ENCODE data around the gene EPHA2. TPM values are rescaled to one million over a fixed set of nuclear protein-coding genes. Genes with fewer than 3 reads are reported as not detected.

The EPHA2 gene
- total RNA-seq, 1 experiment from 2014 or later: 263 TPM

- DNase-seq (ENCODE audit: low read depth, low spot score) (no peak), ATAC-seq (no peak)
- H3K4me1 ChIP-seq (ENCODE audit: control insufficient read depth, insufficient read depth, low read length): no peaks in the 10 kb centered on the region
- CTCF ChIA-PET: interaction anchor here (0.8 kb wide), 1 partner anchor 29 kb away, joined by 3 read pairs; no protein-coding TSS in a partner anchor
- POLR2A ChIA-PET: no interaction called here
- H3K4me3 ChIP-seq (ENCODE audit: low read depth in 2 of 2, low read length in 2 of 2): no peak overlapping the region
- no peaks in the 10 kb centered on the region for H3K9me3 ChIP-seq (ENCODE audit: control insufficient read depth, insufficient read depth, low read depth, low read length)
- H3K36me3 ChIP-seq (ENCODE audit: control insufficient read depth, insufficient read depth, low read length): no peaks in the 10 kb centered on the region
- H3K27ac ChIP-seq (ENCODE audit: low read length): no peak overlapping the region
- H3K27me3 ChIP-seq (ENCODE audit: control insufficient read depth, insufficient read depth, low read length): no peaks in the 10 kb centered on the region
- no TSS peak for BruUV-seq (replicated peaks)
- intact Hi-C loops (cut with micrococcal nuclease; ENCODE audit: unreplicated experiment) (no loop called here), in situ Hi-C loops (cut with HindIII; ENCODE audit: low pct_unique_long_range_greater_than_20kb, low sequenced_read_pairs) (no loop called here)
- TF ChIP-seq CTCF (IDR thresholded peaks at IDR 0.05) (no peak), REST (IDR thresholded peaks at IDR 0.05; ENCODE audit: insufficient read depth in 1 of 2, low read depth in 2 of 2, low read length in 1 of 2) (no peak)
These were observed 56.5 kb downstream of the EPHA2 start for GRCh38 chr1:16099412-16099811.

GRCh38 chr1:16095447-16095846 lies 60.4 kb downstream of the EPHA2 start:
- CTCF ChIA-PET: interaction anchor here (1.0 kb wide), 1 partner anchor 13 kb away, joined by 4 read pairs; no protein-coding TSS in a partner anchor

More at GRCh38 chr1:16095447-16095846, 60.4 kb downstream of the EPHA2 start:
- in situ Hi-C loops (cut with HindIII; ENCODE audit: low pct_unique_long_range_greater_than_20kb, low sequenced_read_pairs) (no loop called here), intact Hi-C loops (cut with micrococcal nuclease; ENCODE audit: unreplicated experiment) (no loop called here)
- no peaks in the 10 kb centered on the region; the same call in 1 of the 2 replicates for H3K4me1 ChIP-seq (ENCODE audit: control insufficient read depth, insufficient read depth, low read length)
- no peaks in the 10 kb centered on the region for H3K27me3 ChIP-seq (ENCODE audit: control insufficient read depth, insufficient read depth, low read length)
- H3K36me3 ChIP-seq (ENCODE audit: control insufficient read depth, insufficient read depth, low read length): no peaks in the 10 kb centered on the region
- H3K9me3 ChIP-seq (ENCODE audit: control insufficient read depth, insufficient read depth, low read depth, low read length): no peaks in the 10 kb centered on the region
- H3K4me3 ChIP-seq (ENCODE audit: low read depth in 2 of 2, low read length in 2 of 2): no peak overlapping the region
- BruUV-seq (replicated peaks): no TSS peak
- no peak for TF ChIP-seq POLR2AphosphoS5 (IDR thresholded peaks at IDR 0.05; ENCODE audit: low read depth, low read length)
- TF ChIP-seq CTCF (IDR thresholded peaks at IDR 0.05): no peak
- TF ChIP-seq SIN3A (IDR thresholded peaks at IDR 0.05; ENCODE audit: borderline replicate concordance, insufficient read depth, low read depth, low read length): no peak
- no peak for TF ChIP-seq TCF7L2 (IDR thresholded peaks at IDR 0.05; ENCODE audit: low read depth, low read length)
- no peak for TF ChIP-seq REST (IDR thresholded peaks at IDR 0.05; ENCODE audit: insufficient read depth in 1 of 2, low read depth in 2 of 2, low read length in 1 of 2)
- H3K27ac ChIP-seq (ENCODE audit: low read length): no peak overlapping the region
- ATAC-seq (no peak), DNase-seq (ENCODE audit: low read depth, low spot score) (no peak)
- POLR2A ChIA-PET: no interaction called here
